Panc1 (cell line): ENCODE results near the gene MUC15. TPM values are rescaled to one million over a fixed set of nuclear protein-coding genes. Genes with fewer than 3 reads are reported as not detected.

Experiments used
- ATAC-seq: fragments of 200-7000 bp; cut with Tn5 transposase; 2 replicates; pipeline ENCODE4 v1.9.1; 2020; ENCODE audit warnings: mild to moderate bottlenecking, moderate library complexity
- BruUV-seq: library from RNA; stranded (reverse); fragments of 400-500 nt; replicated peaks from 2 replicates; lab custom pipeline; 2021; lab: Mats Ljungman, UMichigan
- CTCF ChIA-PET: fragments of 300-600 bp; sonication (Branson Sonifier 250); formaldehyde crosslinking; loops from one replicate; lab custom pipeline; 2022; ENCODE audit warnings: antibody characterized with exemption; lab: Charles Lee
- POLR2A ChIA-PET: fragments of 300-600 bp; sonication (Branson Sonifier 250); formaldehyde crosslinking; loops from one replicate; lab custom pipeline; 2022; ENCODE audit warnings: antibody characterized with exemption; lab: Charles Lee
- DNase-seq: peaks from one replicate; pipeline ENCODE4 v3.0.0-alpha.2; 2010; ENCODE audit warnings: low read depth, low spot score
- H3K27ac ChIP-seq: 2 replicates; pipeline ENCODE4 v1.5.1; 2011; ENCODE audit warnings: mild to moderate bottlenecking, low read length, inconsistent platforms
- H3K27me3 ChIP-seq: fragments of 200-500 bp; sonication (Bioruptor generic); 2 replicates; pipeline ENCODE4 v1.6.0; 2014; ENCODE audit warnings: low read length, inconsistent platforms; ENCODE audit not compliant: control insufficient read depth, insufficient read depth
- H3K36me3 ChIP-seq: fragments of 200-500 bp; sonication (Bioruptor generic); 2 replicates; pipeline ENCODE4 v1.5.1; 2014; ENCODE audit warnings: inconsistent platforms, mild to moderate bottlenecking, low read length, moderate library complexity; ENCODE audit not compliant: control insufficient read depth, insufficient read depth
- H3K4me1 ChIP-seq: 2 replicates; pipeline ENCODE4 v1.5.1; 2011; ENCODE audit warnings: inconsistent platforms, mild to moderate bottlenecking, low read length, moderate library complexity; ENCODE audit not compliant: control insufficient read depth, insufficient read depth
- H3K4me3 ChIP-seq, 2 experiments: 2 replicates each; pipeline ENCODE4 v1.5.1; 2011 to 2012; ENCODE audit warnings: low read depth in 2 of 2, low read length in 2 of 2, mild to moderate bottlenecking in 2 of 2, inconsistent platforms in 1 of 2, moderate library complexity in 1 of 2
- H3K9me3 ChIP-seq: fragments of 200-500 bp; sonication (Bioruptor generic); 2 replicates; pipeline ENCODE4 v1.5.1; 2014; ENCODE audit warnings: low read depth, mild to moderate bottlenecking, inconsistent platforms, low read length, moderate library complexity; ENCODE audit not compliant: control insufficient read depth, insufficient read depth
- CTCF ChIP-seq: fragments of 450-650 bp; IDR thresholded peaks from 2 replicates; pipeline ENCODE4 v1.5.1; 2017; ENCODE audit warnings: mild to moderate bottlenecking
- POLR2AphosphoS5 ChIP-seq: IDR thresholded peaks from 2 replicates; pipeline ENCODE4 v1.6.1; 2012; ENCODE audit warnings: mild to moderate bottlenecking, low read depth, low read length, moderate library complexity
- SIN3A ChIP-seq: IDR thresholded peaks from 2 replicates; pipeline ENCODE4 v1.6.1; 2012; ENCODE audit warnings: low read depth, mild to moderate bottlenecking, low read length, moderate library complexity, borderline replicate concordance; ENCODE audit not compliant: insufficient read depth
- TCF7L2 ChIP-seq: IDR thresholded peaks from 2 replicates; pipeline ENCODE4 v1.6.1; 2011; ENCODE audit warnings: mild to moderate bottlenecking, low read depth, low read length, inconsistent platforms
- in situ Hi-C: cut with HindIII; loops from 2 replicates; pipeline ENCODE4 v1.10.0; 2016; ENCODE audit warnings: low sequenced_read_pairs, low pct_unique_long_range_greater_than_20kb
- intact Hi-C: fragments of 100-400 bp; cut with micrococcal nuclease; formaldehyde crosslinking; loops from one replicate; pipeline ENCODE4 v1.10.0; 2022; ENCODE audit not compliant: unreplicated experiment
- total RNA-seq: library from RNA; stranded (reverse); gene quantifications from one replicate; pipeline ENCODE4 v1.2.1, GENCODE V29; 2021; ENCODE audit not compliant: unreplicated experiment
- TF ChIP-seq, protein P1 (sequence below), 2 experiments: IDR thresholded peaks; 2 replicates each; pipeline ENCODE4 v1.6.1; 2011 to 2012; ENCODE audit warnings: low read depth in 2 of 2, control low read depth in 1 of 2, low read length in 1 of 2, mild to moderate bottlenecking in 1 of 2, moderate library complexity in 1 of 2; ENCODE audit not compliant: insufficient read depth in 1 of 2

MUC15 gene
- total RNA-seq, 1 experiment from 2014 or later = not detected

DNA sequence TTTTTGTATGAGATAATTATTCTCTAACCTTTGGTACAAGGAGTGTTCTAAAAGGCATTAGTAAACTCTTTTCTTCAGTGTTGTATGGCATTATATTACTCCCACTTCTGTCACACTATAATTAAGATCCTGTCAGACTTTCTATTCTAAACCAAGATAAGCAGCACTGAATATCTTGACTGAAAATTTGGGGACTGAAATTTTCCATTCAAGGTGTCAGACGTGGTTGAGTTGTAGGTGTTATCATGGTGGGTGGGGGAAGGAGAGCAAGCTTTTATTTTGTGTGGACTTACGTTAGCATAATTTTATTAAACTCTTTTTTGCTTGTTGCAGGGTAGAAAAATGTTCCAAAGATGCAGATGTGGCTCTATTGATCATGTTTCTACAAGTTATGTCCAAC lies 22.9 kb downstream of the MUC15 start:
- POLR2A ChIA-PET = no interaction called here

GRCh38 chr11:26541870-26542269 lies 30.2 kb downstream of the MUC15 start:
- TF ChIP-seq SIN3A (no peak), CTCF (no peak), POLR2AphosphoS5 (no peak), TCF7L2 (no peak)
- TF ChIP-seq, protein P1, sequence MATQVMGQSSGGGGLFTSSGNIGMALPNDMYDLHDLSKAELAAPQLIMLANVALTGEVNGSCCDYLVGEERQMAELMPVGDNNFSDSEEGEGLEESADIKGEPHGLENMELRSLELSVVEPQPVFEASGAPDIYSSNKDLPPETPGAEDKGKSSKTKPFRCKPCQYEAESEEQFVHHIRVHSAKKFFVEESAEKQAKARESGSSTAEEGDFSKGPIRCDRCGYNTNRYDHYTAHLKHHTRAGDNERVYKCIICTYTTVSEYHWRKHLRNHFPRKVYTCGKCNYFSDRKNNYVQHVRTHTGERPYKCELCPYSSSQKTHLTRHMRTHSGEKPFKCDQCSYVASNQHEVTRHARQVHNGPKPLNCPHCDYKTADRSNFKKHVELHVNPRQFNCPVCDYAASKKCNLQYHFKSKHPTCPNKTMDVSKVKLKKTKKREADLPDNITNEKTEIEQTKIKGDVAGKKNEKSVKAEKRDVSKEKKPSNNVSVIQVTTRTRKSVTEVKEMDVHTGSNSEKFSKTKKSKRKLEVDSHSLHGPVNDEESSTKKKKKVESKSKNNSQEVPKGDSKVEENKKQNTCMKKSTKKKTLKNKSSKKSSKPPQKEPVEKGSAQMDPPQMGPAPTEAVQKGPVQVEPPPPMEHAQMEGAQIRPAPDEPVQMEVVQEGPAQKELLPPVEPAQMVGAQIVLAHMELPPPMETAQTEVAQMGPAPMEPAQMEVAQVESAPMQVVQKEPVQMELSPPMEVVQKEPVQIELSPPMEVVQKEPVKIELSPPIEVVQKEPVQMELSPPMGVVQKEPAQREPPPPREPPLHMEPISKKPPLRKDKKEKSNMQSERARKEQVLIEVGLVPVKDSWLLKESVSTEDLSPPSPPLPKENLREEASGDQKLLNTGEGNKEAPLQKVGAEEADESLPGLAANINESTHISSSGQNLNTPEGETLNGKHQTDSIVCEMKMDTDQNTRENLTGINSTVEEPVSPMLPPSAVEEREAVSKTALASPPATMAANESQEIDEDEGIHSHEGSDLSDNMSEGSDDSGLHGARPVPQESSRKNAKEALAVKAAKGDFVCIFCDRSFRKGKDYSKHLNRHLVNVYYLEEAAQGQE (IDR thresholded peaks at IDR 0.05; ENCODE audit: insufficient read depth in 1 of 2, low read depth in 2 of 2, low read length in 1 of 2) = no peak
- Histone ChIP-seq H3K9me3 (no peaks in the 10 kb centered on the region), H3K4me1 (no peaks in the 10 kb centered on the region), H3K27me3 (no peaks in the 10 kb centered on the region), H3K27ac (no peak overlapping the region), H3K4me3 (no peak overlapping the region), H3K36me3 (no peaks in the 10 kb centered on the region)
- ATAC-seq = no peak
- CTCF ChIA-PET = no interaction called here
- in situ Hi-C loops = no loop called here
- DNase-seq = no peak
- BruUV-seq = no TSS peak
- POLR2A ChIA-PET = interaction anchor here (0.5 kb wide), 1 partner anchor 15 kb away, joined by 7 read pairs; no protein-coding TSS in a partner anchor
- intact Hi-C loops = no loop called here

More for the DNA sequence above, 22.9 kb downstream of the MUC15 start:
- ATAC-seq (no peak), DNase-seq (no peak)
- no peak overlapping the region for H3K4me3 ChIP-seq
- in situ Hi-C loops (no loop called here), intact Hi-C loops (no loop called here)
- CTCF ChIA-PET = no interaction called here
- H3K27ac ChIP-seq = no peak overlapping the region
- H3K27me3 ChIP-seq = no peaks in the 10 kb centered on the region
- H3K9me3 ChIP-seq = no peaks in the 10 kb centered on the region
- no TSS peak for BruUV-seq
- H3K36me3 ChIP-seq = no peaks in the 10 kb centered on the region
- TF ChIP-seq SIN3A (no peak), POLR2AphosphoS5 (no peak), TCF7L2 (no peak)
- H3K4me1 ChIP-seq = no peaks in the 10 kb centered on the region

DNA sequence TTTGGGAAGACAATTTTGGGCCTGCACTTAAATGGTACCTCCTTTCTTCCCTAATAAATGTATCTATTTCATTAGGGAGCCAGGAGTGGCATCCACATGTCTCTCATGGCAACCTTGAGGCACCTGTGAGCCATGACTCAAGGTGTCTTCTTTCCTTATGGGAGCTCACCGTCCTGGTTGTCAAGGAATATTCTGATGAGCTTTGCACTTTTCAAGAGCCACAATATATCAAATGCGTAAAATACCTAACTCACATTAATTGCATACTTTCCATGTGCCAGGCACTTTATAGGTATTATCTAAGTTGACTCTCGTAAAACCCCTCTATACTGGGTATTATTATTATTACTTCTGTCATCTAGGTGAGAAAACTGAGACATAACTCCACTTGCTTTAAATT lies 32.5 kb downstream of the MUC15 start:
- Histone ChIP-seq H3K4me3 (no peak overlapping the region), H3K4me1 (no peaks in the 10 kb centered on the region), H3K27me3 (no peaks in the 10 kb centered on the region), H3K27ac (no peak overlapping the region), H3K36me3 (no peaks in the 10 kb centered on the region), H3K9me3 (no peaks in the 10 kb centered on the region)
- CTCF ChIA-PET = no interaction called here
- POLR2A ChIA-PET = no interaction called here
- in situ Hi-C loops = no loop called here
- TF ChIP-seq CTCF (no peak), POLR2AphosphoS5 (no peak), TCF7L2 (no peak), SIN3A (no peak)
- TF ChIP-seq, protein P1 (IDR thresholded peaks at IDR 0.05; ENCODE audit: insufficient read depth in 1 of 2, low read depth in 2 of 2, low read length in 1 of 2) = no peak
- no peak for ATAC-seq
- DNase-seq = no peak
- no TSS peak for BruUV-seq
- intact Hi-C loops = no loop called here
